H1 (cell line): ENCODE data around the gene C14orf119. TPM values are rescaled to one million over a fixed set of nuclear protein-coding genes. Genes with fewer than 3 reads are reported as not detected.

Source experiments
- CTCF ChIA-PET: fragments of 300-600 bp; sonication (Branson Sonifier 250); formaldehyde crosslinking; loops from one replicate; lab custom pipeline; 2021; ENCODE audit not compliant: partially characterized antibody; lab: Charles Lee
- POLR2A ChIA-PET: fragments of 300-600 bp; sonication (Branson Sonifier 250); formaldehyde crosslinking; loops from one replicate; lab custom pipeline; 2021; ENCODE audit warnings: inconsistent platforms; ENCODE audit not compliant: partially characterized antibody; lab: Charles Lee
- DNase-seq, 2 experiments: peaks; one replicate each; pipeline versions ENCODE4 v3.0.0 to v3.0.0-alpha.2; 2010 to 2022; ENCODE audit warnings: low spot score in 2 of 2, low read depth in 1 of 2, mixed read lengths in 1 of 2
- FAIRE-seq: peaks from 2 replicates; lab custom pipeline; 2011; peaks lifted over from hg19 to GRCh38; lab: Jason Lieb, UNC
- H2AFZ ChIP-seq: 2 replicates; pipeline ENCODE4 v1.8.1; 2012; ENCODE audit warnings: low read length, inconsistent platforms
- H2AK5ac ChIP-seq: 2 replicates; pipeline ENCODE4 v1.6.1; 2013; ENCODE audit warnings: low read depth, low read length
- H2BK120ac ChIP-seq: replicated peaks from 2 replicates; pipeline ENCODE3; 2013; ENCODE audit warnings: low read depth, low read length, inconsistent platforms
- H2BK12ac ChIP-seq: 2 replicates; pipeline ENCODE4 v1.6.1; 2013; ENCODE audit warnings: low read depth, low read length
- H2BK15ac ChIP-seq: 2 replicates; pipeline ENCODE4 v1.6.1; 2013; ENCODE audit warnings: low read length
- H2BK20ac ChIP-seq: 2 replicates; pipeline ENCODE4 v1.6.1; 2013; ENCODE audit warnings: low read length
- H2BK5ac ChIP-seq: 2 replicates; pipeline ENCODE4 v1.6.1; 2013; ENCODE audit warnings: low read depth, low read length
- H3K14ac ChIP-seq: 2 replicates; pipeline ENCODE4 v1.6.1; 2013; ENCODE audit warnings: inconsistent platforms; ENCODE audit not compliant: insufficient read length
- H3K18ac ChIP-seq: 2 replicates; pipeline ENCODE4 v1.6.1; 2013; ENCODE audit warnings: low read length; ENCODE audit errors: extremely low read depth
- H3K23ac ChIP-seq: 2 replicates; pipeline ENCODE4 v1.6.1; 2013; ENCODE audit warnings: inconsistent platforms; ENCODE audit not compliant: insufficient read length
- H3K23me2 ChIP-seq: 2 replicates; pipeline ENCODE4 v1.6.1; 2013; ENCODE audit warnings: low read depth, low read length
- H3K27ac ChIP-seq: 2 replicates; pipeline ENCODE4 v1.6.1; 2011; ENCODE audit warnings: low read depth, low read length, inconsistent platforms
- H3K27me3 ChIP-seq, 4 experiments: replicated peaks in 1 of 4; 1 replicate in 1 of 4; 2 replicates in 3 of 4; pipeline versions ENCODE4 v1.6.1 to v1.8.1; 2011 to 2013; ENCODE audit warnings: low read length in 3 of 4, mild to moderate bottlenecking in 3 of 4, inconsistent platforms in 2 of 4, mixed read lengths in 2 of 4, moderate library complexity in 1 of 4; ENCODE audit not compliant: control insufficient read depth in 3 of 4, insufficient read depth in 3 of 4; ENCODE audit errors: extremely low read depth in 1 of 4
- H3K36me3 ChIP-seq, 4 experiments: 2 replicates each; pipeline versions ENCODE4 v1.6.1 to v1.8.1; 2011 to 2013; ENCODE audit warnings: mild to moderate bottlenecking in 4 of 4, low read length in 3 of 4, moderate library complexity in 2 of 4, control low read depth in 1 of 4, inconsistent platforms in 1 of 4; ENCODE audit not compliant: insufficient read depth in 4 of 4, control insufficient read depth in 2 of 4
- H3K4ac ChIP-seq: replicated peaks from 2 replicates; pipeline ENCODE3; 2013; ENCODE audit warnings: low read length, low read depth, mixed read lengths, inconsistent platforms; ENCODE audit not compliant: insufficient read length
- H3K4me1 ChIP-seq, 4 experiments: replicated peaks in 1 of 4; 1 replicate in 1 of 4; 2 replicates in 3 of 4; pipeline versions ENCODE4 v1.6.1 to v1.8.1; 2011 to 2013; ENCODE audit warnings: low read length in 3 of 4, inconsistent platforms in 2 of 4, mixed read lengths in 1 of 4; ENCODE audit not compliant: insufficient read depth in 4 of 4, control insufficient read depth in 3 of 4
- H3K4me2 ChIP-seq, 2 experiments: 2 replicates each; pipeline versions ENCODE4 v1.6.1 to v1.8.1; 2011 to 2013; ENCODE audit warnings: low read depth in 2 of 2, low read length in 2 of 2, control low read depth in 1 of 2, inconsistent platforms in 1 of 2, mild to moderate bottlenecking in 1 of 2; ENCODE audit not compliant: insufficient read depth in 1 of 2
- H3K4me3 ChIP-seq, 4 experiments: fragments of 200-600, 300-600 bp in 1 of 4; sonication (generic), shearing (Covaris generic), sonication (Bioruptor Twin) in 1 of 4; 2 replicates each; pipeline versions ENCODE4 v1.5.1 to v1.8.1; 2011 to 2016; ENCODE audit warnings: low read length in 4 of 4, low read depth in 3 of 4, control low read depth in 2 of 4, inconsistent platforms in 2 of 4, mild to moderate bottlenecking in 2 of 4, mixed read lengths in 1 of 4, moderate library complexity in 1 of 4; ENCODE audit not compliant: insufficient read depth in 2 of 4; ENCODE audit errors: extremely low read depth in 1 of 4
- H3K56ac ChIP-seq: replicated peaks from 2 replicates; pipeline ENCODE3; 2013; ENCODE audit warnings: low read depth, mild to moderate bottlenecking, mixed read lengths, low read length, inconsistent platforms; ENCODE audit not compliant: insufficient read length
- H3K79me1 ChIP-seq: 2 replicates; pipeline ENCODE4 v1.6.1; 2013; ENCODE audit warnings: low read depth, low read length, control low read depth
- H3K79me2 ChIP-seq, 2 experiments: 2 replicates each; pipeline versions ENCODE4 v1.6.1 to v1.8.1; 2012 to 2013; ENCODE audit warnings: low read length in 2 of 2, mild to moderate bottlenecking in 2 of 2, inconsistent platforms in 1 of 2; ENCODE audit not compliant: insufficient read depth in 2 of 2, control insufficient read depth in 1 of 2
- H3K9ac ChIP-seq, 4 experiments: replicated peaks in 1 of 4; 1 replicate in 1 of 4; 2 replicates in 3 of 4; pipeline versions ENCODE4 v1.6.1 to v1.8.1; 2011 to 2013; ENCODE audit warnings: low read depth in 3 of 4, low read length in 3 of 4, control low read depth in 2 of 4, mild to moderate bottlenecking in 2 of 4, moderate library complexity in 2 of 4, inconsistent platforms in 1 of 4; ENCODE audit errors: extremely low read depth in 1 of 4
- H3K9me3 ChIP-seq, 2 experiments: 2 replicates each; pipeline versions ENCODE4 v1.6.1 to v1.8.1; 2012 to 2013; ENCODE audit warnings: mild to moderate bottlenecking in 2 of 2, moderate library complexity in 2 of 2, control low read depth in 1 of 2, inconsistent platforms in 1 of 2, low read depth in 1 of 2, low read length in 1 of 2, mixed read lengths in 1 of 2; ENCODE audit not compliant: insufficient read depth in 2 of 2
- H4K20me1 ChIP-seq, 2 experiments: replicated peaks in 1 of 2; 2 replicates each; pipeline versions ENCODE3 to v1.8.1; 2011 to 2013; ENCODE audit warnings: inconsistent platforms in 2 of 2, low read length in 2 of 2, mild to moderate bottlenecking in 1 of 2; ENCODE audit not compliant: insufficient read depth in 2 of 2, control insufficient read depth in 1 of 2
- H4K5ac ChIP-seq: 2 replicates; pipeline ENCODE4 v1.6.1; 2013; ENCODE audit warnings: low read length, low read depth, mixed read lengths, inconsistent platforms; ENCODE audit not compliant: insufficient read length
- H4K8ac ChIP-seq: 2 replicates; pipeline ENCODE4 v1.8.0; 2013; ENCODE audit warnings: mild to moderate bottlenecking, moderate library complexity, low read length, inconsistent platforms; ENCODE audit not compliant: insufficient read depth; ENCODE audit errors: extremely low read depth
- H4K91ac ChIP-seq: replicated peaks from 2 replicates; pipeline ENCODE3; 2013; ENCODE audit warnings: low read length, mixed read lengths, inconsistent platforms; ENCODE audit not compliant: insufficient read length
- BACH1 ChIP-seq: IDR thresholded peaks from 2 replicates; pipeline ENCODE4 v1.6.1; 2012; ENCODE audit warnings: low read length, improper control_type of control experiment
- BCL11A ChIP-seq, 2 experiments: IDR thresholded peaks; one replicate each; pipeline ENCODE4 v1.6.1; 2011; ENCODE audit warnings: low read depth in 2 of 2, low read length in 2 of 2, mild to moderate bottlenecking in 2 of 2
- E2F6 ChIP-seq: IDR thresholded peaks from 2 replicates; pipeline ENCODE4 v1.6.1; 2012; ENCODE audit warnings: inconsistent platforms
- EGR1 ChIP-seq: IDR thresholded peaks from 2 replicates; pipeline ENCODE4 v1.6.1; 2011; ENCODE audit warnings: low read depth, low read length, borderline replicate concordance
- EZH2 ChIP-seq: fragments of 200-600 bp; sonication (generic); IDR thresholded peaks from 2 replicates; pipeline ENCODE4 v1.7.1; 2012; ENCODE audit warnings: low read depth, mild to moderate bottlenecking, moderate library complexity, low read length, inconsistent platforms; ENCODE audit not compliant: severe bottlenecking
- PHF8 ChIP-seq: fragments of 200-600 bp; sonication (generic); conservative IDR thresholded peaks from 2 replicates; pipeline ENCODE4 v1.7.1; 2012; ENCODE audit warnings: low read depth, mild to moderate bottlenecking, inconsistent platforms, low read length, moderate library complexity
- SIN3A ChIP-seq, 2 experiments: IDR thresholded peaks in 1 of 2; conservative IDR thresholded peaks in 1 of 2; 2 replicates each; pipeline ENCODE4 v1.6.1; 2011 to 2012; ENCODE audit warnings: low read length in 2 of 2, improper control_type of control experiment in 1 of 2, low read depth in 1 of 2, mild to moderate bottlenecking in 1 of 2
- SP1 ChIP-seq: IDR thresholded peaks from 2 replicates; pipeline ENCODE4 v1.6.1; 2011; ENCODE audit warnings: low read depth, low read length
- TAF7 ChIP-seq: optimal IDR thresholded peaks from 2 replicates; pipeline ENCODE3; 2011; ENCODE audit warnings: low read depth, mild to moderate bottlenecking, inconsistent platforms, low read length, moderate library complexity, borderline replicate concordance
- WGBS, 2 experiments: shearing (Covaris generic) in 1 of 2; methylation state at CpG; one replicate each; pipeline versions ENCODE4 v1.1.6 to v1.1.7; 2013 to 2015; ENCODE audit warnings: low lambda C conversion rate in 2 of 2, mixed read lengths in 2 of 2, inconsistent platforms in 1 of 2, low coverage in 1 of 2, missing lambda C conversion rate in 1 of 2; ENCODE audit not compliant: insufficient replicate concordance in 2 of 2, insufficient coverage in 1 of 2, insufficient read length in 1 of 2; ENCODE audit errors: extremely low coverage in 1 of 2, missing lambda C conversion rate in 1 of 2; 5-methylcytosine and 5-hydroxymethylcytosine counted together
- polyA plus RNA-seq, 7 experiments: library from polyadenylated mRNA; depleted of rRNA in 3 of 7; stranded (reverse) in 5 of 7; unstranded in 2 of 7; fragments of >200 nt in 5 of 7; fragments of 200-250 nt in 2 of 7; gene quantifications; 1 replicate in 5 of 7; 2 replicates in 1 of 7; 4 replicates in 1 of 7; pipeline versions ENCODE4 v1.2.1 to v1.2.3, GENCODE V29; 2011 to 2013; ENCODE audit warnings: missing spikeins in 2 of 7, mixed read lengths in 2 of 7
- total RNA-seq: library from RNA; stranded (reverse); fragmentation: NEBNext Ultra II Directional; extraction: Animal tissue kit (Norgen Biotek cat#: 25700); gene quantifications from 2 replicates; pipeline ENCODE4 v1.2.1, GENCODE V29; 2021

Gene C14orf119
- total and polyA plus RNA-seq, 2 of the 8 experiments (the other 6 are each of a cell fraction or from before 2014, with no cell fraction given) = 78.1 to 94.0 TPM

GRCh38 chr14:23145794-23146350, 50.6 kb downstream of the C14orf119 start:
- CTCF ChIA-PET = interaction anchor here (1.0 to 3.1 kb wide), 6 partner anchors 10 to 69 kb away, joined by 3 to 13 read pairs (median 3); no protein-coding TSS in a partner anchor
- no peak for FAIRE-seq

More at GRCh38 chr14:23145794-23146350, 50.6 kb downstream of the C14orf119 start:
- Histone ChIP-seq H2BK5ac (no peak overlapping the region), H4K5ac (no peak overlapping the region), H4K91ac (no peak overlapping the region), H2BK20ac (no peak overlapping the region), H2AFZ (no peak overlapping the region), H3K18ac (no peak overlapping the region), H3K27me3 (no peaks in the 10 kb centered on the region), H3K4ac (no peak overlapping the region), H3K36me3 (peaks cover 7 to 39% (median 17%) of the 10 kb centered on the region in 4 experiments; a peak in 7 of 8 replicates), H3K4me2 (no peak overlapping the region), H2BK15ac (no peak overlapping the region), H3K4me1 (no peaks in the 10 kb centered on the region), H3K9me3 (no peaks in the 10 kb centered on the region), H3K23me2 (peaks cover 3% of the 10 kb centered on the region; the same call in 1 of the 2 replicates), H3K27ac (no peak overlapping the region), H2BK120ac (no peak overlapping the region), H3K9ac (no peak overlapping the region), H4K8ac (no peak overlapping the region), H3K23ac (no peak overlapping the region), H2BK12ac (no peak overlapping the region), H3K4me3 (no peak overlapping the region), H2AK5ac (no peak overlapping the region), H3K79me2 (no peaks in the 10 kb centered on the region), H3K56ac (no peak overlapping the region), H3K79me1 (no peaks in the 10 kb centered on the region; the same call in none of the 2 replicates), H4K20me1 (peaks cover 2 to 6% of the 10 kb centered on the region in 2 experiments), H3K14ac (no peak overlapping the region)
- TF ChIP-seq BCL11A (IDR thresholded peaks at IDR 0.05; ENCODE audit: low read depth in 2 of 2, low read length in 2 of 2) = no peak
- no peak for TF ChIP-seq BACH1
- TF ChIP-seq EZH2 = no peak
- TF ChIP-seq EGR1 = no peak
- TF ChIP-seq SP1 = no peak
- no peak for TF ChIP-seq TAF7
- TF ChIP-seq E2F6 = no peak
- TF ChIP-seq PHF8 = no peak
- no peak for TF ChIP-seq SIN3A (conservative IDR thresholded peaks at IDR 0.05 in 1 of 2, IDR thresholded peaks at IDR 0.05 in 1 of 2; ENCODE audit: low read depth in 1 of 2, low read length in 2 of 2)
- POLR2A ChIA-PET = interaction anchor here (0.7 to 2.9 kb wide), 4 partner anchors 9 to 41 kb away, joined by 3 to 10 read pairs (median 5); no protein-coding TSS in a partner anchor
- no peak for DNase-seq
- 79% methylated on average over 4 of the region's 4 CpGs; no CpG with 5 or more reads in 1 of the 2 experiments for WGBS, 2 experiments
